GM12872 (cell line): ENCODE data around the gene RBM28.

Experiments
- CTCF ChIP-seq: IDR thresholded peaks from 3 replicates; pipeline ENCODE4 v1.5.1; 2011; ENCODE audit warnings: low read depth, mild to moderate bottlenecking, low read length, moderate library complexity; ENCODE audit not compliant: insufficient read depth

RBM28 gene

GRCh38 chr7:128279124-128279713 lies 64.5 kb downstream of the RBM28 start:
- no peak for TF ChIP-seq CTCF

- TF ChIP-seq CTCF: no peak
These were observed 65.3 kb downstream of the RBM28 start for GRCh38 chr7:128278366-128278765.

- no peak for TF ChIP-seq CTCF
These were observed 68.0 kb downstream of the RBM28 start for GRCh38 chr7:128275681-128276080.

- TF ChIP-seq CTCF: no peak
These were observed 68.7 kb downstream of the RBM28 start for GRCh38 chr7:128274884-128275603.

- TF ChIP-seq CTCF: no peak
These were observed 69.3 kb downstream of the RBM28 start for GRCh38 chr7:128274246-128274883.

GRCh38 chr7:128271942-128272481 lies 71.7 kb downstream of the RBM28 start:
- no peak for TF ChIP-seq CTCF

GRCh38 chr7:128271471-128271941 lies 72.2 kb downstream of the RBM28 start:
- TF ChIP-seq CTCF: no peak
